Karpas-422 (cell line): ENCODE results near the gene CCL16. TPM values are rescaled to one million over a fixed set of nuclear protein-coding genes. Genes with fewer than 3 reads are reported as not detected.

Source experiments
- DNase-seq: peaks from one replicate; pipeline ENCODE4 v3.0.0-alpha.2; 2015
- H2AFZ ChIP-seq: fragments of 200-600 bp; sonication (generic); 2 replicates; pipeline ENCODE4 v1.6.1; 2014; ENCODE audit warnings: antibody characterized with exemption, low read length, mixed read lengths
- H3K27ac ChIP-seq: fragments of 200-600 bp; sonication (generic); 2 replicates; pipeline ENCODE4 v1.5.1; 2014; ENCODE audit warnings: mild to moderate bottlenecking, low read length, moderate library complexity
- H3K27me3 ChIP-seq: fragments of 200-600 bp; sonication (generic); 2 replicates; pipeline ENCODE4 v1.6.1; 2014; ENCODE audit warnings: low read length, mixed read lengths
- H3K36me3 ChIP-seq: fragments of 200-600 bp; sonication (generic); 2 replicates; pipeline ENCODE4 v1.6.1; 2014; ENCODE audit warnings: low read length, mixed read lengths; ENCODE audit not compliant: insufficient read depth
- H3K4me1 ChIP-seq: fragments of 200-600 bp; sonication (generic); 2 replicates; pipeline ENCODE4 v1.6.1; 2014; ENCODE audit warnings: mild to moderate bottlenecking, low read length, mixed read lengths
- H3K4me2 ChIP-seq: fragments of 200-600 bp; sonication (generic); 2 replicates; pipeline ENCODE4 v1.6.1; 2014; ENCODE audit warnings: low read length, low read depth, mild to moderate bottlenecking; ENCODE audit not compliant: poor library complexity, severe bottlenecking
- H3K4me3 ChIP-seq: fragments of 200-600 bp; sonication (generic); 2 replicates; pipeline ENCODE4 v1.5.1; 2014; ENCODE audit warnings: mild to moderate bottlenecking, antibody characterized with exemption, low read length, mixed read lengths
- H3K79me2 ChIP-seq: fragments of 200-600 bp; sonication (generic); 2 replicates; pipeline ENCODE4 v1.6.1; 2014; ENCODE audit warnings: mild to moderate bottlenecking, low read length, mixed read lengths
- H3K9ac ChIP-seq: fragments of 200-600 bp; sonication (generic); 2 replicates; pipeline ENCODE4 v1.6.0; 2014; ENCODE audit warnings: low read length
- H3K9me2 ChIP-seq: fragments of 200-600 bp; sonication (generic), shearing (Covaris generic); replicated peaks from 2 replicates; pipeline ENCODE4 v1.6.0; 2014; ENCODE audit warnings: mild to moderate bottlenecking, low read length, moderate library complexity; ENCODE audit not compliant: insufficient read depth
- H3K9me3 ChIP-seq: fragments of 300-700, 200-600 bp; sonication (generic); 2 replicates; pipeline ENCODE4 v1.6.1; 2014; ENCODE audit warnings: low read length, mixed read lengths
- H4K20me1 ChIP-seq: fragments of 200-600 bp; sonication (generic); 2 replicates; pipeline ENCODE4 v1.6.1; 2014; ENCODE audit warnings: mild to moderate bottlenecking, antibody characterized with exemption, low read length, low read depth; ENCODE audit not compliant: insufficient read depth
- total RNA-seq: library from RNA; depleted of rRNA; stranded (reverse); fragments of >200 nt; shearing (Covaris generic); gene quantifications from 2 replicates; pipeline ENCODE4 v1.2.3, GENCODE V29; 2014; ENCODE audit warnings: low replicate concordance

The CCL16 gene
- total RNA-seq, 1 experiment from 2014 or later = not detected

- no peaks in the 10 kb centered on the region for H3K36me3 ChIP-seq
- no peak overlapping the region for H3K27ac ChIP-seq
- no peak overlapping the region for H3K4me3 ChIP-seq
- no peaks in the 10 kb centered on the region for H3K9me2 ChIP-seq
- no peaks in the 10 kb centered on the region for H3K4me1 ChIP-seq
- H3K4me2 ChIP-seq = no peak overlapping the region
- H3K79me2 ChIP-seq = no peaks in the 10 kb centered on the region
- H3K9ac ChIP-seq = no peak overlapping the region
- no peak for DNase-seq
- H2AFZ ChIP-seq = no peak overlapping the region
- peaks cover 4% of the 10 kb centered on the region; the same call in 1 of the 2 replicates for H4K20me1 ChIP-seq
- no peaks in the 10 kb centered on the region for H3K9me3 ChIP-seq
- no peaks in the 10 kb centered on the region for H3K27me3 ChIP-seq
These were observed 12.7 kb downstream of the CCL16 start for GRCh38 chr17:35968520-35969054.

GRCh38 chr17:35965272-35965671 lies 16.0 kb downstream of the CCL16 start:
- Histone ChIP-seq H3K27ac (no peak overlapping the region), H3K4me2 (no peak overlapping the region), H3K9ac (no peak overlapping the region), H3K27me3 (no peaks in the 10 kb centered on the region), H3K9me3 (no peaks in the 10 kb centered on the region), H3K36me3 (no peaks in the 10 kb centered on the region), H2AFZ (no peak overlapping the region), H3K9me2 (no peaks in the 10 kb centered on the region), H4K20me1 (peaks cover 4% of the 10 kb centered on the region; the same call in 1 of the 2 replicates), H3K4me1 (no peaks in the 10 kb centered on the region; the same call in 1 of the 2 replicates), H3K79me2 (no peaks in the 10 kb centered on the region), H3K4me3 (no peak overlapping the region)
- no peak for DNase-seq

- H3K4me3 ChIP-seq = no peak overlapping the region
- H3K9me3 ChIP-seq = no peaks in the 10 kb centered on the region
- H3K79me2 ChIP-seq = no peaks in the 10 kb centered on the region
These were observed 17.6 kb downstream of the CCL16 start for GRCh38 chr17:35963663-35964062.

DNA sequence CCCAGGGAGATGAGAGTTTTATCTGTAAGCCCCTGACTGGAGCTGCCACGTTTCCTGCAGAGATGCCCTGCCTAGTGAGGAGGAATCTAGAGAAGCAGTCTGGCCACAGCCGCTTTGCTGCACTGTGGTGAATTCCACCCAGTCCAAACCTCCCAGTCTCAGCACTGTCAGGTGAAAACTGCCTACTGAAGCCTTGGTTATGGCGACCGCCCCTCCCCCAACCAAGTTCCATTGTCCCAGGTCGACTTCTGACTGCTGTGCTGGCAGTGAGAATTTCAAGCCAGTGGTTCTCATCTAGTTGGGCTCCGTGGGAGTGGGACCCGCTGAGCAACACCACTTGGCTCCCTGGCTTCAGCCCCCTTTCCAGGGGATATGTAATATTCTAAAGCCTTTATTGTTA lies 27.6 kb downstream of the CCL16 start:
- no peak overlapping the region for H3K9ac ChIP-seq
- no peaks in the 10 kb centered on the region for H3K36me3 ChIP-seq
- H3K27me3 ChIP-seq = no peaks in the 10 kb centered on the region
- no peaks in the 10 kb centered on the region for H3K79me2 ChIP-seq
- no peak for DNase-seq
- H3K9me3 ChIP-seq = no peaks in the 10 kb centered on the region
- no peak overlapping the region for H2AFZ ChIP-seq
- H3K4me3 ChIP-seq = no peak overlapping the region
- H3K9me2 ChIP-seq = no peaks in the 10 kb centered on the region
- H3K4me1 ChIP-seq = peaks cover 7% of the 10 kb centered on the region
- no peaks in the 10 kb centered on the region for H4K20me1 ChIP-seq
- H3K4me2 ChIP-seq = no peak overlapping the region
- H3K27ac ChIP-seq = no peak overlapping the region

More at GRCh38 chr17:35963663-35964062, 17.6 kb downstream of the CCL16 start:
- Histone ChIP-seq H3K36me3 (no peaks in the 10 kb centered on the region), H3K9ac (no peak overlapping the region), H3K9me2 (no peaks in the 10 kb centered on the region), H3K27ac (no peak overlapping the region), H3K27me3 (no peaks in the 10 kb centered on the region), H3K4me2 (no peak overlapping the region), H3K4me1 (no peaks in the 10 kb centered on the region; the same call in 1 of the 2 replicates), H4K20me1 (no peaks in the 10 kb centered on the region), H2AFZ (no peak overlapping the region)
- no peak for DNase-seq

GRCh38 chr17:35949401-35949800 lies 31.9 kb downstream of the CCL16 start:
- Histone ChIP-seq H3K27me3 (no peaks in the 10 kb centered on the region), H3K27ac (no peak overlapping the region), H3K9ac (no peak overlapping the region), H3K9me3 (no peaks in the 10 kb centered on the region), H3K4me3 (no peak overlapping the region), H3K36me3 (no peaks in the 10 kb centered on the region), H3K79me2 (no peaks in the 10 kb centered on the region), H3K4me2 (no peak overlapping the region), H4K20me1 (no peaks in the 10 kb centered on the region), H3K9me2 (no peaks in the 10 kb centered on the region), H3K4me1 (no peaks in the 10 kb centered on the region), H2AFZ (no peak overlapping the region)
- DNase-seq = no peak

GRCh38 chr17:35948092-35948491 lies 33.2 kb downstream of the CCL16 start:
- no peak overlapping the region for H3K27ac ChIP-seq
- no peak overlapping the region for H2AFZ ChIP-seq
- no peaks in the 10 kb centered on the region for H3K9me3 ChIP-seq
- no peak overlapping the region for H3K9ac ChIP-seq
- DNase-seq = no peak
- H3K9me2 ChIP-seq = no peaks in the 10 kb centered on the region
- no peaks in the 10 kb centered on the region for H3K79me2 ChIP-seq
- H3K36me3 ChIP-seq = no peaks in the 10 kb centered on the region
- H3K4me1 ChIP-seq = no peaks in the 10 kb centered on the region
- H4K20me1 ChIP-seq = no peaks in the 10 kb centered on the region
- H3K4me2 ChIP-seq = no peak overlapping the region
- H3K4me3 ChIP-seq = no peak overlapping the region
- H3K27me3 ChIP-seq = no peaks in the 10 kb centered on the region

DNA sequence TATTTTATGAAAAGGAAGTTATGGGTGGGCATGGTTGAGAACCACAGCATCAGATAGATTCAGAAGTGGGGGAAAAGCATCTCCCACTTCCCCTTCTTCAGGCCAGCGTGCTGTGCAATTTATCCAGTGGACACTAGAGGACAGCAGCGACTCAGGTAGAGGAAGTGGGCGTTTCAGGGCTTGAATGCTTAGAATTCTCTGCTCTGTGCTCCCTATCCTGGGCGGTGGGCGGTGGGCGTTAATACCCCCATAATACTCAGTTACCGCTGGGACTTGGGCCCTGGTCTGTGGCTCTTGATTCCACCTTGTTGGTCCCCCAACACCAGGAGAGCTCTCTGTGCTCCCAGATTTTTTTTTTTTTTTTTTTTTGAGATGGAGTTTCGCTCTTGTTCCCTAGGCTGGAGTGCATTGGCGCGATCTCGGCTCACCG lies 34.1 kb downstream of the CCL16 start:
- H3K9me3 ChIP-seq = no peaks in the 10 kb centered on the region
- H3K4me2 ChIP-seq = no peak overlapping the region
- H3K9me2 ChIP-seq = no peaks in the 10 kb centered on the region
- no peaks in the 10 kb centered on the region for H4K20me1 ChIP-seq
- no peak overlapping the region for H2AFZ ChIP-seq
- no peaks in the 10 kb centered on the region for H3K27me3 ChIP-seq
- no peak overlapping the region for H3K9ac ChIP-seq
- DNase-seq = peak; percentile 86
- no peaks in the 10 kb centered on the region for H3K4me1 ChIP-seq
- H3K27ac ChIP-seq = no peak overlapping the region
- H3K36me3 ChIP-seq = no peaks in the 10 kb centered on the region
- H3K79me2 ChIP-seq = no peaks in the 10 kb centered on the region
- H3K4me3 ChIP-seq = no peak overlapping the region

DNA sequence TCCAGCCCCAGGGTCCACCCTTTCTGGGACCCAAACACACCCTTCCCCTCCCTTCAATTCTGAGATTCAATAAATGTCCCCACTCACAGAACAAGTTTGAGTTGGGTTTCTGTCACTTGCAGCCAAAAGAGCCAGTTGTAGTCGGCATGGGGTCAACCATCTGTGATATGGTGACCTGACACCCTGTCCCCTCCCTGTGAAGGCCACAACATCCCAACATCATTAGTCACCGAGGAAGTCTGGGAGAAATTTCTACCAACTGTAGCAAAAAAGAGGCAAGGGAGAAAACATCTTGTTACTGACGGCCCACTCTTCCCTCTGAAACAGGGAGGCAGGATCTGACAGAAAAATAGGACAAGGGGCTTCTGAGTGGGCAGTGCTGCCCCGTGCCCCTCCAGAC lies 37.1 kb downstream of the CCL16 start:
- Histone ChIP-seq H3K79me2 (no peaks in the 10 kb centered on the region), H3K4me1 (no peaks in the 10 kb centered on the region)

More for the DNA sequence above, 37.1 kb downstream of the CCL16 start:
- H3K27me3 ChIP-seq = no peaks in the 10 kb centered on the region
- no peak for DNase-seq
- no peak overlapping the region for H3K27ac ChIP-seq
- H3K9me3 ChIP-seq = no peaks in the 10 kb centered on the region
- no peaks in the 10 kb centered on the region for H3K36me3 ChIP-seq
- H3K4me3 ChIP-seq = no peak overlapping the region
- no peak overlapping the region for H2AFZ ChIP-seq
- H3K9ac ChIP-seq = no peak overlapping the region
- no peaks in the 10 kb centered on the region for H3K9me2 ChIP-seq
- H4K20me1 ChIP-seq = no peaks in the 10 kb centered on the region
- H3K4me2 ChIP-seq = no peak overlapping the region
